Limb (tissue), 2 donors: ENCODE measurements around the gene PPIF.

Experiments used
- DNase-seq, 2 donors: peaks; one replicate each; pipeline ENCODE4 v3.0.0-alpha.2; 2016; ENCODE audit errors: extremely low spot score in 2 of 2

The PPIF gene

GRCh38 chr10:79313911-79314439, 33.3 kb upstream of the PPIF start:
- DNase-seq, result no peak

GRCh38 chr10:79314761-79315601, 32.3 kb upstream of the PPIF start:
- no peak for DNase-seq

GRCh38 chr10:79315602-79315920, 31.7 kb upstream of the PPIF start:
- DNase-seq, result no peak

- no peak for DNase-seq
Measured at GRCh38 chr10:79316671-79317431, 30.4 kb upstream of the PPIF start.

- no peak for DNase-seq
Measured at GRCh38 chr10:79318369-79318768, 28.9 kb upstream of the PPIF start.

- DNase-seq, result no peak
Measured at GRCh38 chr10:79319115-79319771, 28.0 kb upstream of the PPIF start.

GRCh38 chr10:79320316-79320715, 27.0 kb upstream of the PPIF start:
- DNase-seq, result no peak

- DNase-seq, result no peak
Measured at GRCh38 chr10:79320820-79321493, 26.3 kb upstream of the PPIF start.

- no peak for DNase-seq
Measured at GRCh38 chr10:79321494-79321882, 25.8 kb upstream of the PPIF start.

- no peak for DNase-seq
Measured at GRCh38 chr10:79321951-79322350, 25.3 kb upstream of the PPIF start.

- DNase-seq, result peak; percentile 44 to 52
Measured at GRCh38 chr10:79322616-79323543, 24.4 kb upstream of the PPIF start.

- DNase-seq, result no peak
Measured at GRCh38 chr10:79323602-79324001, 23.7 kb upstream of the PPIF start.

GRCh38 chr10:79324032-79324695, 23.1 kb upstream of the PPIF start:
- no peak for DNase-seq

GRCh38 chr10:79326361-79327089, 20.7 kb upstream of the PPIF start:
- DNase-seq, result no peak

GRCh38 chr10:79327090-79327457, 20.2 kb upstream of the PPIF start:
- no peak for DNase-seq

GRCh38 chr10:79328147-79328701, 19.0 kb upstream of the PPIF start:
- DNase-seq, result no peak

- DNase-seq, result no peak
Measured at GRCh38 chr10:79328737-79329504, 18.3 kb upstream of the PPIF start.

GRCh38 chr10:79329529-79329928, 17.7 kb upstream of the PPIF start:
- DNase-seq, result no peak
